ENCODE data around the gene MYO1D.
"Not testable (repeated sequence)": the region's sequence is repeated elsewhere in the genome, so short reads cannot be mapped to it uniquely, and the experiment has no call there.

The MYO1D gene

GRCh38 chr17:32742681-32743538, 134.0 kb downstream of the MYO1D start:
- no peak for TF ChIP-seq CTCF (IDR thresholded peaks at IDR 0.05; ENCODE audit: low read depth, low read length)
- H3K4me3 ChIP-seq (ENCODE audit: low read depth, low read length), result no peak overlapping the region
- DNase-seq, result no peak
- H3K36me3 ChIP-seq, result no peaks in the 10 kb centered on the region
- no peaks in the 10 kb centered on the region for H3K4me1 ChIP-seq
- no peaks in the 10 kb centered on the region for H3K27me3 ChIP-seq
- no peaks in the 10 kb centered on the region for H3K9me3 ChIP-seq

GRCh38 chr17:32741381-32741780, 135.5 kb downstream of the MYO1D start:
- Histone ChIP-seq H3K4me1 (no peaks in the 10 kb centered on the region), H3K27me3 (no peaks in the 10 kb centered on the region), H3K36me3 (no peaks in the 10 kb centered on the region), H3K9me3 (no peaks in the 10 kb centered on the region), H3K4me3 (ENCODE audit: low read depth, low read length) (no peak overlapping the region)
- no peak for TF ChIP-seq CTCF (IDR thresholded peaks at IDR 0.05; ENCODE audit: low read depth, low read length)
- no peak for DNase-seq

- no peak for TF ChIP-seq CTCF (IDR thresholded peaks at IDR 0.05; ENCODE audit: low read depth, low read length)
- Histone ChIP-seq H3K4me3 (ENCODE audit: low read depth, low read length) (no peak overlapping the region), H3K27me3 (no peaks in the 10 kb centered on the region), H3K4me1 (no peaks in the 10 kb centered on the region), H3K36me3 (no peaks in the 10 kb centered on the region), H3K9me3 (no peaks in the 10 kb centered on the region)
- no peak for DNase-seq
Measured at GRCh38 chr17:32739722-32740121, 137.2 kb downstream of the MYO1D start.

- not testable (repeated sequence) for H3K9me3 ChIP-seq; DNase-seq; H3K27me3 ChIP-seq; H3K4me1 ChIP-seq; H3K4me3 ChIP-seq (ENCODE audit: low read depth, low read length); H3K36me3 ChIP-seq
Measured at GRCh38 chr17:32739151-32739550, 137.8 kb downstream of the MYO1D start.

- DNase-seq, result no peak
- Histone ChIP-seq H3K4me3 (ENCODE audit: low read depth, low read length) (no peak overlapping the region), H3K36me3 (no peaks in the 10 kb centered on the region), H3K27me3 (no peaks in the 10 kb centered on the region), H3K9me3 (no peaks in the 10 kb centered on the region), H3K4me1 (no peaks in the 10 kb centered on the region)
- no peak for TF ChIP-seq CTCF (IDR thresholded peaks at IDR 0.05; ENCODE audit: low read depth, low read length)
Measured at GRCh38 chr17:32733401-32733800, 143.5 kb downstream of the MYO1D start.

- TF ChIP-seq CTCF (IDR thresholded peaks at IDR 0.05; ENCODE audit: low read depth, low read length), result no peak
- Histone ChIP-seq H3K27me3 (no peaks in the 10 kb centered on the region), H3K4me1 (no peaks in the 10 kb centered on the region), H3K9me3 (no peaks in the 10 kb centered on the region), H3K36me3 (no peaks in the 10 kb centered on the region), H3K4me3 (ENCODE audit: low read depth, low read length) (no peak overlapping the region)
- DNase-seq, result no peak
Measured at GRCh38 chr17:32732900-32733299, 144.0 kb downstream of the MYO1D start.
